ENCODE data around the gene MTARC1. TPM values are rescaled to one million over a fixed set of nuclear protein-coding genes. Genes with fewer than 3 reads are reported as not detected.
A peak's percentile ranks its signal among the peaks of the same experiment; 100 is the strongest.

MTARC1 gene
- total RNA-seq, 1 donor from 2014 or later = 3.6 TPM

DNA sequence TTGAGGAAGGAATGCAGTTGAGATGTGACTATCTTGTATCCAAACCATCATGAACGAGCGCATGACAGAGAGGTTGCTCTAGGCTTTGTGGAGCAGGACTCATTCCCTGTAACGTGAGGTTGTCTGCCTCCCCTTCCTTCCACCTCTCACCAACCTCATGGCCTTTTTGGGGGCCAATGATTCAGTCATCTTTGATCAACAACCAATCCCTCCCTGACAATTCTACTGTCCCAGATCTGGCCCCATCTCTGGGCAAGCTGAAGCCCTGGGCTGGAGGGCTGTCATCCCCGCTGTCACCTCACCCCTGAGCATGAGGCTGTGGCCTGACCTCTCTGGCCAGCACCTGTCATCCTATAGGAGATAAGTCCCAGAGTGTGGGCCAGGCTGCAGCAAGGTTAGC, 19.7 kb downstream of the MTARC1 start:
- DNase-seq (ENCODE audit: low read depth in 2 of 2) = no peak

DNA sequence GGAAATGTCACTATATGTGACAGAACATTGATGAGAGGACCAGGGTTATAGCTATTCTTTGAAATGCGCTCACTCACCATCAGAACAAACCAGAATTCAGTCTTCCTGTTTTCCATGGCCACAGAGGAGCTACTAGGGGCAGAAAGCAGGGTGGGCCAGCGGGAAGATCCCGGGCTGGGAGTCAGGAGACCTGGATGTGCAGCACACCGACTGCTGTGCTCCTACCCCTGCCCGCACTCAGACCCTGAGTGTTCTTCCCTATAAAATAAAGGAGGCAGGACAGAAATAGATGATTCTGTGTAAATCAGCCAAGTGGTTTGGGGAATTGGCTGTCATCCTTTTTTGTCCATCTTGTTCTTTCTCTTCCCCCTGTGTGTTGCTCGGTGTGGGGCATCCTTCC, 21.0 kb downstream of the MTARC1 start:
- DNase-seq (ENCODE audit: low read depth in 2 of 2) = no peak

DNA sequence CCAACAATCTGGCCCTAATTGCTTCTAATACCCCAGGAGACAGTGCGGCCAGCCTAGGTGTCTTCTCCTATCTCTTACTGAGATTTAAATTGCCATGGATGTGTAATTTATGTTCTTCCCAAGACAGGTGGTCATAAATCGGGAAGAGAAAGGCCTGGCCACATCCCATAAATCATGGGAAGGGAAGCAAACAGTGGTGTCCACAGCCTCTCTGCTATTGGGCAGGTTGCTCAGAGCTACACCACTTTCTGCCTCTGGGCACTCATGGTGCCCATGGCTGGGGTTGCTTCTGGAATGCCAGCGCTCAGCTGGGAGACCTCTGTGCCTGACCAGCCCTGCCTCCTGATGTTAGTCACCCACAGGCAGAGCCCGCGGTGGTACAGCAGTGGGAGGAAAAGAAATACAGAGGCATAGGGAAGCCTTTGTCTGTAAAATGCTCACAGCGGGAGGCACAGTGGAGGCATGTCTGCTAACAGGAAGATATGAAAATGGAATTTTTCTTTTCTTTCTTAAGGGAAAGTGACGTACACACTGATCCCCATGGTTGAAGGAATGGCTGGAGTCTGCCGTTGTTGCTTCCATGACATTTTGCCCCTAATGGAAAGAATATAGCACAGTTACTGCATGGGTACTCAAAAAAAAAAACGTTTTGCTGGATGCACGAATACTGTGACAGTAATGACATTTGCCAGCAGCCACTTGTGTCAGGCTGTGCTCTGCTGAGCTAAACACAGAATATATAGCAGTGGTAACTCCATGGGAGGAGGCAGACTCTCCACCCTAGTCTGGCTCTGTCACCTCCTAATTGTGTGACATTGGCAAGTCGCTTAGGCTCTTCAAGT, 21.9 kb downstream of the MTARC1 start:
- DNase-seq (ENCODE audit: low read depth in 2 of 2) = no peak

DNA sequence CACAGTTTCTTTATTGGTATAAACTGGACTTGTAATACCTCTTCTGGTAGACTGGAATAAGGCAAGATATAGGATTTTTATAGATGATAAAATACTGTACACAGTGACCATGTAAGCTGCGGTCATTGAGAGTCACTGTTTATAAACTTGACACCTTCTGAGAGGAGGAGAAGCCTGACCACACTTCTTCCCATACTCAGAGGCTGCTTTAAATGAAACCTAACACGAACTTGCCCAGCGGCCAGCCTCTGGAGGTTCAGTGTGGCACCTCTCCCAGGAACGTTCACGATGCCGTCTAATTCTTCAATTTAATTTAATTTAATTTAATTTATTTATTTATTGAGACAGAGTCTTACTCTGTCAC, 22.5 kb downstream of the MTARC1 start:
- no peak for DNase-seq (ENCODE audit: low read depth in 2 of 2)

DNA sequence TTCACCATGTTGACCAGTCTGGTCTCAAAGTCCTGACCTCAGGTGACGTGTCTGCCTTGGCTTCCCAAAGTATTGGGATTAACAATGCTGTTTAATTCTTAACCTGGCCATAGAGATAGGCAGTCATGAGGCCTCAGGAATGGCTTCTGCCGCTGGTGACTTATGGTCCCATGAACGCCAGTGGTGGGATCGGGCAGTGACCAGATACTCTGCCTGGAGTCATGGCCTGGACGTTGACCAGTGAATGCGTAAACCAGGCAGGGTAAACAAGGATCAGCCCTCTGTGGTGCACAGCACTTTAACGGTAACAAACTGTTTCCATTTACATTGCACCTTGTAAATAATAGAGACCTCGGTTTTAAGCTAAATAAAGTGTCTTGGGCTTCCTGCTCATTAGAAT, 23.0 kb downstream of the MTARC1 start:
- no peak for DNase-seq (ENCODE audit: low read depth in 2 of 2)

DNA sequence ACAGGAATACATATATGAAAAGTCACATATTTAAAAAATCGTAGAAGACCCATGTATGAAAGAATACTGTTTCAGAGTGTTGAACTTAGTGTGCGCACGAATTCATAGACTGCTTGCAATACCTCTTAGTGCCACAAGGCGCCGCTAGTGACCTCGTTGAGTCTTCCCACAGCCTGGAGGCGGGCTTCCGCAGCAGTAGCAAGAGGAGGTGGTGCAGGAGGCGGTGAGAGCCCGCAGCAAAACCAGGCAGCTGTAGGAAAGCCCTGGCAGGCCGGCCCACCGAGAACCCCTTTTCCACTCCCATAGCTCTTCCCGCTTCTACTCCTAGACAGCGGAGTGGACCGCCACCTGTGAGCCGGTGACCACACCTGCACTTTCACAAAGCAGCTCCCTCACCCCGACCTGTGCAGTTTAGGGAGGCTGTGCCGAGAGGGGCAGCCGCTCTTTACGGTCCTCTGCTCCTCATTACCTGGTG, 23.5 kb downstream of the MTARC1 start:
- DNase-seq (ENCODE audit: low read depth in 2 of 2) = peak; percentile 67 to 85

- peak in 1 of 2 donors; percentile 35 for DNase-seq (ENCODE audit: low read depth in 2 of 2)
Measured at GRCh38 chr1:220810963-220811362, 24.2 kb downstream of the MTARC1 start.

DNA sequence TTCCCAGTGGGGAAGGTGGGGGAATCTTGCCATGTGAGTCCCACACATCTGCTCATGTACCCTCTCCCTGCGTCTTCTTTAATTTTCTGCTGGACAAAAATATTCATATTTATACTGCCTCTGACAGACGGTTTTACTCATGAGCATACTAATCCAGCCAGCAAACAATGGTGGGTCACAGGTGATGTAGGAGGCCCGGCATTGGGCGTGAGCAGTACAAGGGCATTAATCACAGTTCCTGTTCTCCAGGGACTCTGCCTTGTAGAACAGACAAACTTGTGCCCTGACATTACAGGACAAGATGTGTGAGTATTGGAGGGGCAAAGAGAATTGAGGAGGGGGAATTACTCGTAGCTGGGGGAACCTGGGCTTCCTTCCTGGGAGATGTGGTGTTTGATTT, 25.0 kb downstream of the MTARC1 start:
- DNase-seq (ENCODE audit: low read depth in 2 of 2) = peak in 1 of 2 donors; percentile 51

GRCh38 chr1:220812308-220812707, 25.6 kb downstream of the MTARC1 start:
- DNase-seq (ENCODE audit: low read depth in 2 of 2) = no peak

GRCh38 chr1:220813013-220813412, 26.3 kb downstream of the MTARC1 start:
- DNase-seq (ENCODE audit: low read depth in 2 of 2) = peak in 1 of 2 donors; percentile 79

GRCh38 chr1:220815409-220815808, 28.7 kb downstream of the MTARC1 start:
- no peak for DNase-seq (ENCODE audit: low read depth in 2 of 2)

DNA sequence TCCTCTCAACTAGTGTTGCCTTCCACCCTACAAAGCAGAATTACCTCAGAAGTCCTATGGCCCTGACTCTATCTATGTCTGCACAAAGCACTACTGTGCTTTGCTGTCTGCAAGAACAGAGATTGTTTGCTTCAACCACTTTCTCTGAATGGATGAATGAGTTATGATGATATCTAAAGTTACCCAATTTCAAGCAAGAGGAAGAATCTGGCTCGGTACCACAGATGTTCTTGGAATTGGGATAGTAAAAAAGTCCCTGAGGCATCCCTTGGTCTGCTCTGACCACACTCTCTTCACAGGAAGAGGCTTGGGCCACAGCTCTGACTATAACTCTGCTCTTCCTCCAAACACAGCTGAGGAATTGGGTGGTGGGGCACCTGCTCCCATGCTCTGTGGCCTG, 31.2 kb downstream of the MTARC1 start:
- DNase-seq (ENCODE audit: low read depth in 2 of 2) = no peak

- DNase-seq (ENCODE audit: low read depth in 2 of 2) = no peak
Measured at GRCh38 chr1:220818421-220819173, 31.9 kb downstream of the MTARC1 start.

DNA sequence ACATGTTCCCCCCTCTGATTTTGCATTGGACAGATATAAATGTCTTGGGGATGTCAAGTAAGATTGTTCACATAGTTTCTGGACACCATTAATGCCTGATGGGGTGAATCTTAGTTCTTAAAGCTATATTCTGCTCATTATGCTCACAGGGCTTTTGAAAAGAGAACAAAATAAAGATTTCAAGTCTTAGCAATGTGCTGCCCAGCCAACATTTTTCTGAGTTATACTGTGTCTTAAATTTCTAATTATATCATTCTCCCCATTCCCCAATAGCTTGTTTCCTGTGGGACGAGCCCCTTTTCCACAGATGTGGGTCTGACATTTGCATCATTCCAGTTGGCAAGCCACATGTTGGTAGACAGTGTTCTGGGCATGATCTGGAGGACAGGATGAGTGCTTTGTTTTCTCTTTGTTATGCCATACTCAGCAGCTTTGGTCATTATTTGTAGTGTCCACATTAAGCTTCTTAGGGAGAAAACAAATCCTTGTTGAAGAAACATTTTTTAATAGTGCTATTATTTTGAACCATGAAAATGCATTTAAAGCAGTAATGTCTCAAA, 32.8 kb downstream of the MTARC1 start:
- DNase-seq (ENCODE audit: low read depth in 2 of 2) = no peak

- DNase-seq (ENCODE audit: low read depth in 2 of 2) = no peak
Measured at GRCh38 chr1:220824031-220824989, 37.6 kb downstream of the MTARC1 start.

GRCh38 chr1:220825819-220826551, 39.3 kb downstream of the MTARC1 start:
- no peak for DNase-seq (ENCODE audit: low read depth in 2 of 2)

DNA sequence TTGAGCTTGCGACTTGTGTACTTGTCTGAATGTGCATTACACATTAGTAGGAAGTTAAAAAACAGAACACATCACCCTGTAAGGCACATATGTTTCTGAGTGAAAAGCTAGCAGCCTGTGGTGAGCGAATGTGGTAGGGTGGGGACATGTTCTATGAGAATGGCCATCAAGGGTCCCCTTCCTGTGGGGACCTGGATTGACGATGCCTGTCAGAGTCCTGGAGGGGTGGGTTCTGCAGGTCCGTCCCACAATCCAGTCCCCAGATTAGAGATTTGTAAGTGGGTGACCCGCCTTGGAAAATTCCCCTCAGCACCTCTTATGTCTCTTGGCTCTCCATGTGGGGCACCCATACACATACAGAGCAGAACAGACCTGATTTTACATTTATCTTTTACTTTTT, 40.0 kb downstream of the MTARC1 start:
- DNase-seq (ENCODE audit: low read depth in 2 of 2) = no peak

DNA sequence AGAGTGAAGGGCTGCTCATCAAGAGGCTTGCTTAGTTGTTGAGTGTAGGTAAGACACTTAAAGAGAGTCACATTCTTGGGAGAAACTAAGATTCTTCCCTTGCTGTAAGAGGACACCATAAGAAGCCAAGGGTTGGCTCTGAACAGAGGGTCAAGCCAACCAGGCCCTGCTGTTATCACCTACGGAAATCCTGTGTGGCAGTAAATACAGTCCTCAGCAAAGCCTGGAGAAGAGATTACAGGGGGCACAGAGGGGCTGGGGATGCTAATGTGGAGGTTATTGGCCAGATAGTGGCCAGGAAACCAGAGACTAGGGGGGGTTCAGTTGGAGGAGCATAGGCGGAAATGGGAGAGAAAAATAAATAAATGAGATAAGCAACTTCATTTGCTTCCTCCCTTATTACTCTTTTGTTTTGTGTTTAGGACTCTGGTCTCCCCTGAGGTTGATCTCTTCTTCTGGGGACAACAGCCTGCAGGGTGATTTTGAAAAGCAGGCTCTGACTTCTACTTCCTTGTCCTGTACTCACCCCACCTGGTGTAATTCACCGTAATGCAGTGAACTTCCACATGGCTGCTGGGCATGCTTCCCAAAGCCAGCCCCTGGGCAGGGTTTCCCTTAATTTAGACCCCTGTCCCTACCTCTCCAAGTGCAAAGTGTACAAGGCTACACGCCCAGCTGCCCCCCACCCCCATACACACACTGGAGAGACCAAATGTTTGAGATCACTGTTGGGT, 40.9 kb downstream of the MTARC1 start:
- no peak for DNase-seq (ENCODE audit: low read depth in 2 of 2)

DNA sequence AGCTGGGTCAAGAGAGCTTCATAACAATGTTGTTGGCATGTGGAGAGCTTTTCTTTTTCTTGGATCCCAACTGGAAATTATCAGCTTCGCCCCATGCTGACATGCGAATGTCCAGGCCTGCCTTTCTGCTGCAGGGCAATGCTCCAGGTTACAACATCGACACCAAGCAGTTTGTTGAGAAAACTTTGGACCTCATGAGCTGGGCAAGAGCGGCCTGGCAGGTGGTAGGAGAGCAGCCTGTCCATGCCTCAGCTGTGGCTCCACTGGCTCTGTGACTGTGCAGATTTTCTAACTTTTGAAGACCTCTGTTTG, 41.4 kb downstream of the MTARC1 start:
- no peak for DNase-seq (ENCODE audit: low read depth in 2 of 2)

GRCh38 chr1:220828950-220829586, 42.4 kb downstream of the MTARC1 start:
- DNase-seq (ENCODE audit: low read depth in 2 of 2) = no peak

Measured in dermis microvascular lymphatic vessel endothelial cell (primary cell).